Immature natural killer cell (primary cell): ENCODE data around the gene ADORA2A. TPM values are rescaled to one million over a fixed set of nuclear protein-coding genes. Genes with fewer than 3 reads are reported as not detected.

Source experiments
- DNase-seq, 3 donors: peaks; one replicate each; pipeline ENCODE4 v3.0.0; 2022; ENCODE audit warnings: mixed read lengths in 1 of 3
- H3K27ac Mint-ChIP-seq, 6 donors: one replicate each; pipeline ENCODE4 v1.8.0; 2020; ENCODE audit warnings: mixed read lengths in 6 of 6, mild to moderate bottlenecking in 5 of 6, inconsistent platforms in 4 of 6, moderate library complexity in 3 of 6
- H3K27me3 Mint-ChIP-seq, 3 donors: one replicate each; pipeline ENCODE4 v1.8.0; 2020 to 2021; ENCODE audit warnings: low read depth in 3 of 3, mild to moderate bottlenecking in 3 of 3, mixed read lengths in 3 of 3, moderate library complexity in 3 of 3, inconsistent platforms in 1 of 3
- H3K36me3 Mint-ChIP-seq, 3 donors: one replicate each; pipeline ENCODE4 v1.8.0; 2020; ENCODE audit warnings: mixed read lengths in 3 of 3, inconsistent platforms in 2 of 3, mild to moderate bottlenecking in 2 of 3
- H3K4me1 Mint-ChIP-seq, 2 donors: one replicate each; pipeline ENCODE4 v1.8.0; 2020; ENCODE audit warnings: inconsistent platforms in 2 of 2, mild to moderate bottlenecking in 2 of 2, mixed read lengths in 2 of 2, moderate library complexity in 1 of 2
- H3K4me3 Mint-ChIP-seq, 5 donors: one replicate each; pipeline ENCODE4 v1.8.0; 2020; ENCODE audit warnings: mild to moderate bottlenecking in 5 of 5, mixed read lengths in 5 of 5, inconsistent platforms in 3 of 5, moderate library complexity in 3 of 5
- H3K9me3 Mint-ChIP-seq, 6 donors: one replicate each; pipeline ENCODE4 v1.8.0; 2020; ENCODE audit warnings: mild to moderate bottlenecking in 6 of 6, mixed read lengths in 6 of 6, inconsistent platforms in 4 of 6, moderate library complexity in 3 of 6
- polyA plus RNA-seq, 3 donors: library from polyadenylated mRNA; unstranded; fragments of 300-500 nt; fragmentation: Illumina TruSeq; gene quantifications; one replicate each; pipeline ENCODE4 v1.2.3, GENCODE V29; 2021

ADORA2A gene
- polyA plus RNA-seq, 3 donors from 2014 or later: 4.6 to 6.8 (median 5.3) TPM

DNA sequence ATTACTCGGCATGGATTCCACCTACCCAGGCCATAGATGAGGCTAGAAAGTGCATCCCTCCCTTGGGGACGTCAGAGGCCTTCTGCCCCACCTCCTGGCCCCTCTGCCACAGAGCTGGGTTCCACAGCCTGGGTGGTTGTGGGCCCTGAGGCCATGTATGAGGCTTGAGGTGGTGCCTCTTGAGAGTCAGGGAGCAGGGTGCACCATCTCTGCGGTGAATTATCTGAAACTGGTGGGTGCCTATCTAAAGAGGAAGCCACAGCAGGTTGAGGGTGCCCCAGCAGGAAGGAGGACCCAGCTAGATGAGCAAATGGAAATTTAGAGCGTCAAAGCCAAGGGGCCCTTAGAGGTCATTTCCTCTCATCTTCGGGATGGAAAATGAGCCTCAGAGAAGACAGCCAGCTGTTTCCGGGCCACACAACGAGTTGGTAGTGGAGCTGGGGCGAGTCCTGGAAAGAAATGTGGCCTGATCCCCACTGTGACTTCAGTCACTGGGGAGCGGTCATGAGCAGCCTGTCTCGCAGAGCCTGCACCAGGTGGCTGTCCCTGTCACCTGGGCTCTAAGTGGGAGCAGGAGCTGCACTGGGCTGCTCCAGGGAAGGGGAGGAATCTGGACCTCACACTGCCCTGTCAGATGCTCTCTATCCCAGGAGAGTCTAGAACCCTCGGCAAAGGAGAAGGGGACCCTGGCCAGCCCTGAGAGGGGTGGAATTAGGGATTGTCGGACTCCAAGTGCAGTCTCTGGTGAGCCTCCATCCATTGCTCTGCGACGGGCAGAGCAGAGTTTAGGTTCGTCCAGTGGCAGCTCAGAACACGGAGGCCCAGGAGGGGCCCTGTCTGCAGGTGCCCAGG is 7.3 kb downstream of the ADORA2A start:
- Mint-ChIP-seq H3K9me3 (no peaks in the 10 kb centered on the region), H3K36me3 (no peaks in the 10 kb centered on the region), H3K4me1 (peaks cover 30 to 34% of the 10 kb centered on the region in 2 donors), H3K4me3 (peak overlapping the region; percentile 46 to 77 (median 62)), H3K27me3 (peaks cover 6 to 7% (median 6%) of the 10 kb centered on the region in 3 donors), H3K27ac (peak overlapping the region; percentile 78 to 94 (median 90))
- peak; percentile 79 to 88 (median 83) for DNase-seq

DNA sequence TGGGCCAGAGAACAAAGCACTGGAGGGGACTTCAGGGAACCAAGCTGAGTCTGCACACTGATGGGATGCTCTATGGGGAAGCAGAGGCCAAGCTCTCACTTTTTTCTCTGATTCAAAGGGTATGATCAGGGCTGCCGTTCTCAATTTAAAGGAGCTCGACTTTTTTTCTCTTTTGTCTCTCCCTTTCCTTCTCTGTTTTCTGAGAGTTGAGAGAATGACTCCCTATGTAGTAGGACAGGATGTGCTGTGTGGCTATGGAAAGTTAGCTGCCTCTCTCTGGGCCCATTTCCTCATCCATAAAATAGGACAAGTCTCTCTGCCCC is 7.9 kb downstream of the ADORA2A start:
- no peaks in the 10 kb centered on the region for H3K9me3 Mint-ChIP-seq
- H3K4me3 Mint-ChIP-seq: peak overlapping the region; percentile 15 to 53 (median 23)
- H3K27me3 Mint-ChIP-seq: peaks cover 6 to 7% (median 6%) of the 10 kb centered on the region in 3 donors
- peaks cover 30 to 34% of the 10 kb centered on the region in 2 donors for H3K4me1 Mint-ChIP-seq
- H3K36me3 Mint-ChIP-seq: no peaks in the 10 kb centered on the region
- no peak for DNase-seq
- peak overlapping the region; percentile 78 to 94 (median 90) for H3K27ac Mint-ChIP-seq

DNA sequence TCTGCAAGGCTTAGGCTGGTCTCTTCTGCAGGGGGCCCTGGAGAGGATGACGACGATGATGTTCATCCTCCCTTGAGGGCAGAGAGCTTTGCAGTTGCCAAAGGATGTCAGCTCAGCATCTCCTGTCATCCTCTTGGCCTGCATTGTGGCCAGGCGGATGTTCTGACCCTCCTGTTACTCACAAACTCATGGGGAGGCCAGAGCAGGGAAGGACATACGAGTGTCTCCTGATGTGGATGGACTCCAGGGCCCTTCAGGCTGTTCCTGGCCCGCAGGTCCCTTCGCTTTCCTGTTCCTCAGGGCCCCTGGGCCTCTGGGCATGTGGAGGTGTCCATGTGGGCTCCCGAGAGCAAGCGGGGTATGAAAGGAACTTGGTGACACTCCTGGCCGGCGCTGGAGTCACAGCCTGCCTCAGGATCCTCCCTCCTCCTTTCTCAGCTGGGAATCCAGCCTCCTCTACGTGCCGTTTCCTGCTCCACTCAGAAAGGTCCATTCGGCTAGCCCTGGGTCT is 8.5 kb downstream of the ADORA2A start:
- H3K36me3 Mint-ChIP-seq: no peaks in the 10 kb centered on the region
- peak overlapping the region in 1 of 5 donors; percentile 8 for H3K4me3 Mint-ChIP-seq

GRCh38 chr22:24436553-24436952 is 9.2 kb downstream of the ADORA2A start:
- no peak overlapping the region for H3K4me3 Mint-ChIP-seq
- H3K27ac Mint-ChIP-seq: peak overlapping the region; percentile 15 to 88 (median 66)
- H3K4me1 Mint-ChIP-seq: peaks cover 30 to 32% of the 10 kb centered on the region in 2 donors
- DNase-seq: no peak
- H3K36me3 Mint-ChIP-seq: no peaks in the 10 kb centered on the region
- H3K27me3 Mint-ChIP-seq: peaks cover 6 to 8% (median 7%) of the 10 kb centered on the region in 3 donors
- no peaks in the 10 kb centered on the region for H3K9me3 Mint-ChIP-seq

More for the DNA sequence above, 8.5 kb downstream of the ADORA2A start:
- Mint-ChIP-seq H3K4me1 (peaks cover 30 to 34% of the 10 kb centered on the region in 2 donors), H3K27me3 (peaks cover 6 to 7% (median 7%) of the 10 kb centered on the region in 3 donors), H3K9me3 (no peaks in the 10 kb centered on the region), H3K27ac (peak overlapping the region; percentile 78 to 94 (median 88))
- no peak for DNase-seq

DNA sequence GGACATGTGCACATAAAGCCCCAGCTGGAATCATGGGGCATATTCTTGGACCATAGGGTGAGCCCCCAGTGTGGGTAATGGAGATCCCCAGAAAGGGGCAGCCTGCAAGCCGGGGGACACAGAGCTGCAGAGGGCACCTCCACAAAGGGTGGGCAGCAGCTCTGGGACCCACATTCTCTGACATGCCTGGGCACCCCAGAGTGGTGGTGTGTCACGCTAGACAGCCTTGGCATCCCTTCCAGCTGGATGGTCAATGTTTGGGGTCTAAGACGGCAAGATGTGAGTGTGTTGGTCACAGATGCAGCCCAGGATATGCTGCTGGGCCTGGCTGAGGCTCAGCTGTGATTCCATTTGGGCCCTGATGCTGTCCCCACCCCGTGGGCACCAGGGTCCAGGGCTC is 9.7 kb downstream of the ADORA2A start:
- Mint-ChIP-seq H3K9me3 (no peaks in the 10 kb centered on the region), H3K4me1 (peaks cover 30 to 32% of the 10 kb centered on the region in 2 donors), H3K4me3 (no peak overlapping the region), H3K36me3 (no peaks in the 10 kb centered on the region), H3K27ac (peak overlapping the region in 4 of 6 donors; percentile 50 to 88 (median 70)), H3K27me3 (peaks cover 6 to 8% (median 7%) of the 10 kb centered on the region in 3 donors)
- no peak for DNase-seq

DNA sequence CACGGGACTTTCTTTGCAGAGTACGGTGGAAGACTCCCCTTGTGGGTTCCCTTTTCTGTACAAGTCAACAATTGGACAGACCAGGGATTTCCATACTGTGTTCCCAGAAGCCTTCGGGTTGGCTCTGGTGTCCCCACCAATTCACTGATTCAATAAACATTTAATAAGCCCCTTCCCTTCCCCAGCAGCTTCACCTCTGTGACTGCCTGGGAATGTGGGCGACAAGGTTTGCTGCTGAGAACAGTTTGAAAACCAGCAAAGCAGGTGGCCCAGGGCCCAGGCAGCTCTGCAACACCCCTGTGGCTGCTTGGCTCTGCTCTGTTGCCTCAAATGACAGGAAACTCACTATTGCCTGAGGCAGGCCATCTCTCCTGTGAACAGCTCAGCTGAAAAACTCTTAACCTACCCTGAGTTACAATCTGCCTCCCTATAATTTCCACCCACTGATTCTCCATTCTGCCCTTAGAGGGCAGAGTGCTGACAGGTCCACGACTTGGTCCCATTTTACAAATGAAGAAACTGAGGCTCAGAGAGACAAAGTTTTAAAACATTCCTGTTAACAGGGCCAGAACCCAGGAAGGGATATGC is 10.4 kb downstream of the ADORA2A start:
- Mint-ChIP-seq H3K4me1 (peaks cover 30% of the 10 kb centered on the region in 2 donors), H3K4me3 (no peak overlapping the region), H3K27me3 (peaks cover 6 to 8% (median 7%) of the 10 kb centered on the region in 3 donors), H3K36me3 (peaks cover 0 to 2% (median 0%) of the 10 kb centered on the region in 3 donors), H3K27ac (peak overlapping the region; percentile 50 to 88 (median 71)), H3K9me3 (no peaks in the 10 kb centered on the region)
- DNase-seq: no peak

GRCh38 chr22:24440270-24440717 is 12.9 kb downstream of the ADORA2A start:
- Mint-ChIP-seq H3K9me3 (no peaks in the 10 kb centered on the region), H3K27me3 (peaks cover 0 to 2% (median 2%) of the 10 kb centered on the region in 3 donors), H3K27ac (no peak overlapping the region), H3K4me1 (peaks cover 10 to 11% of the 10 kb centered on the region in 2 donors), H3K4me3 (no peak overlapping the region), H3K36me3 (peaks cover 0 to 4% (median 0%) of the 10 kb centered on the region in 3 donors)
- no peak for DNase-seq

- Mint-ChIP-seq H3K27ac (no peak overlapping the region), H3K4me1 (peaks cover 5 to 8% of the 10 kb centered on the region in 2 donors), H3K27me3 (peaks cover 0 to 2% (median 0%) of the 10 kb centered on the region in 3 donors), H3K36me3 (peaks cover 0 to 4% (median 0%) of the 10 kb centered on the region in 3 donors), H3K4me3 (no peak overlapping the region), H3K9me3 (no peaks in the 10 kb centered on the region)
- no peak for DNase-seq
Measured at GRCh38 chr22:24440718-24441405, 13.5 kb downstream of the ADORA2A start.

DNA sequence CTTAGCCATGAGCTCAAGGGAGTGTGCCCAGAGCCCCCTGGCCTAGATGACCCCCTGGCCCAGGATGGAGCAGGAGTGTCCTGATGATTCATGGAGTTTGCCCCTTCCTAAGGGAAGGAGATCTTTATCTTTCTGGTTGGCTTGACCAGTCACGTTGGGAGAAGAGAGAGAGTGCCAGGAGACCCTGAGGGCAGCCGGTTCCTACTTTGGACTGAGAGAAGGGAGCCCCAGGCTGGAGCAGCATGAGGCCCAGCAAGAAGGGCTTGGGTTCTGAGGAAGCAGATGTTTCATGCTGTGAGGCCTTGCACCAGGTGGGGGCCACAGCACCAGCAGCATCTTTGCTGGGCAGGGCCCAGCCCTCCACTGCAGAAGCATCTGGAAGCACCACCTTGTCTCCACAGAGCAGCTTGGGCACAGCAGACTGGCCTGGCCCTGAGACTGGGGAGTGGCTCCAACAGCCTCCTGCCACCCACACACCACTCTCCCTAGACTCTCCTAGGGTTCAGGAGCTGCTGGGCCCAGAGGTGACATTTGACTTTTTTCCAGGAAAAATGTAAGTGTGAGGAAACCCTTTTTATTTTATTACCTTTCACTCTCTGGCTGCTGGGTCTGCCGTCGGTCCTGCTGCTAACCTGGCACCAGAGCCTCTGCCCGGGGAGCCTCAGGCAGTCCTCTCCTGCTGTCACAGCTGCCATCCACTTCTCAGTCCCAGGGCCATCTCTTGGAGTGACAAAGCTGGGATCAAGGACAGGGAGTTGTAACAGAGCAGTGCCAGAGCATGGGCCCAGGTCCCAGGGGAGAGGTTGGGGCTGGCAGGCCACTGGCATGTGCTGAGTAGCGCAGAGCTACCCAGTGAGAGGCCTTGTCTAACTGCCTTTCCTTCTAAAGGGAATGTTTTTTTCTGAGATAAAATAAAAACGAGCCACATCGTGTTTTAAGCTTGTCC is 14.3 kb downstream of the ADORA2A start:
- H3K4me3 Mint-ChIP-seq: no peak overlapping the region
- H3K27me3 Mint-ChIP-seq: peaks cover 0 to 3% (median 0%) of the 10 kb centered on the region in 3 donors
- no peak overlapping the region for H3K27ac Mint-ChIP-seq
- no peak for DNase-seq
- no peaks in the 10 kb centered on the region for H3K9me3 Mint-ChIP-seq
- H3K4me1 Mint-ChIP-seq: peaks cover 5 to 8% of the 10 kb centered on the region in 2 donors
- peaks cover 0 to 4% (median 0%) of the 10 kb centered on the region in 3 donors for H3K36me3 Mint-ChIP-seq

- Mint-ChIP-seq H3K27me3 (peaks cover 0 to 3% (median 0%) of the 10 kb centered on the region in 3 donors), H3K27ac (no peak overlapping the region), H3K9me3 (no peaks in the 10 kb centered on the region), H3K36me3 (peaks cover 0 to 4% (median 0%) of the 10 kb centered on the region in 3 donors), H3K4me1 (peaks cover 5 to 8% of the 10 kb centered on the region in 2 donors), H3K4me3 (no peak overlapping the region)
- no peak for DNase-seq
Measured at GRCh38 chr22:24442352-24442744, 14.9 kb downstream of the ADORA2A start.

DNA sequence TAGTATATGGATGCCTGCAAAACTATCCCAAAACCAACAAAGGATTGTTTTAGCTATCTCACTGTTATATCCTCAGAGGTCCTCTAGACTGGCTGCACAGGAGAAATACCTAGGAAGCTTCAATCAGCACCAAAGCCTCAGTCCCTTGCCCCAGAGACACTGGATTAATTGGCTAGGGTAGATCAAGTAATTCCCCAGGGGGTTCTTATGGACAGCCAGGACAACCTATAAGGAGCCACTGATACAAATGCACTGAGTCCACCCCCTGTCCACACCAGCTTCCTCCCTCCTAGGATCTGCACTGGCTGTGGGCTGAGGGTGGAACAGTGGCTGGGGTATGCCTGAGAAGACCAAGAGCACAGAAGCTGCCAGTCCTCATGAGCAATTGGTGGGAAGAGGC is 16.3 kb downstream of the ADORA2A start:
- Mint-ChIP-seq H3K27me3 (peaks cover 0 to 3% (median 0%) of the 10 kb centered on the region in 3 donors), H3K4me1 (no peaks in the 10 kb centered on the region), H3K9me3 (no peaks in the 10 kb centered on the region), H3K27ac (no peak overlapping the region), H3K36me3 (peaks cover 0 to 4% (median 0%) of the 10 kb centered on the region in 3 donors), H3K4me3 (no peak overlapping the region)
- no peak for DNase-seq

GRCh38 chr22:24444251-24444650 is 16.9 kb downstream of the ADORA2A start:
- H3K27me3 Mint-ChIP-seq: peaks cover 0 to 3% (median 3%) of the 10 kb centered on the region in 3 donors
- no peak overlapping the region for H3K27ac Mint-ChIP-seq
- no peaks in the 10 kb centered on the region for H3K4me1 Mint-ChIP-seq

More at GRCh38 chr22:24444251-24444650, 16.9 kb downstream of the ADORA2A start:
- DNase-seq: no peak
- Mint-ChIP-seq H3K36me3 (peaks cover 0 to 4% (median 0%) of the 10 kb centered on the region in 3 donors), H3K4me3 (no peak overlapping the region), H3K9me3 (no peaks in the 10 kb centered on the region)
